GM19240 (cell line): ENCODE measurements around the gene PLPP1.
A peak's percentile ranks its signal among the peaks of the same experiment; 100 is the strongest.

Experiments used
- DNase-seq: peaks from one replicate; pipeline ENCODE4 v3.0.0; 2011; ENCODE audit warnings: low spot score; ENCODE audit not compliant: insufficient read length

The PLPP1 gene

DNA sequence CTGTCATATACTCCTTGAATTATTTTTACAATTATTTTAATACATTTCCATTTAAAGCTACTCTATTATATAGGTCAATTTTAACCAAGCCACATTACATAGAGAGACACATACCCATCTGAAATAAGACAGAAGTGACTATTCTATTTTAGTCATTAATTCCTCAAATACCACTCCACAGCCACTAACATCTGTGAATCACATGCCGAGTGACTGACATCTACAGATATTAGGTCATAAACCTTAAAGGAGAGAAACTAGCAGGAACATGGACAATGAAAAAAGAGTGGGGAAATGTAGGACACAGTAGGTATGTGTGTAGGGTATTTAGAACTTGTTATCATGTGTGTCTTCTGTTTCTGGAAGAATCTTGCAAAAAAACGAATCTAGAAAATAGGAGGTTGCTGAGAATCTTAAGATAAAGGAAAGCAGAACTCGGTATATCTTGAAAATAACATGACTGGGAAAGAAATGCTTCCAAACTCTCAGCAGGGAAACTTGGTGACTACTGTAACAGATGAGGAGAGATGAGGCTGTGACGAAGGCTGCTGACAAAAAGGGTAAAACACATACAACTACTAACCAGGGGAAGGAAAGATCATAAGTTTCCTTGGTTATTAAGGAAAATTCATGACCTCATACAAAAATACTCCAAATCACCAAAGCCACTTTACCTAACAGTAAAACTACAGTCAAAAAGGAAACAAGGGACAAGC, 84.6 kb downstream of the PLPP1 start:
- no peak for DNase-seq

DNA sequence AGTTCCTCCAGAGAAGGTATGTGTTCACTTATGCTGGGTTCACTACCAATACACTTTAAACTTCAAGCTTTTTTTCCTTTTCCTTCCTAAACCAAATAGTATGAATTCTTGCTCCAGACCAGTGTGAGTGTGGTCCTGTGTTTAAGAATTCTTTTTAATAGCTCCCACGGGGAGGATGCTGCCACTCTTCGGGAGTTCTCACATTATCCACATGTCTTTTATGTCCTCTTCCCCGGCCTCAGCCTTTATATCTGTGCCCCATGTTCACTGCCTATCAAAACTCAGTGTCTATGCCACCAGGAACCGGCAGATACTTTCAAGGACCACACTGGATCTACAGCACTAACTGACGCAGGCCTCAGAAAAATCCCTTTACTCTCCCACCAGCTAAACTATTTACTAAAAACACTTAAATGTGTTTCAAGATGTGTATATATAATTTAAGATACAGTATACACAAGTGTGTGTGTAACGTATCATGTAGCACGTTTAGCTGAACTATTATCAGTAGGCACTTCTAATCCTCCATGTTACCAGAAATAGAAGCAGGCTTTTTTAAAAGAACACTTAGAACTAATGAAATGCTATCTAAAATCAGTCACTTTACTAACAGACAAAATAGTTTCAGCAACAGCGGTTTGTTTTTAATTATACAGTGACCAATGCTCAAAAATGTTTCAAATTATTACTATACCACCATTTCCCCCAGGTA, 88.0 kb downstream of the PLPP1 start:
- no peak for DNase-seq

DNA sequence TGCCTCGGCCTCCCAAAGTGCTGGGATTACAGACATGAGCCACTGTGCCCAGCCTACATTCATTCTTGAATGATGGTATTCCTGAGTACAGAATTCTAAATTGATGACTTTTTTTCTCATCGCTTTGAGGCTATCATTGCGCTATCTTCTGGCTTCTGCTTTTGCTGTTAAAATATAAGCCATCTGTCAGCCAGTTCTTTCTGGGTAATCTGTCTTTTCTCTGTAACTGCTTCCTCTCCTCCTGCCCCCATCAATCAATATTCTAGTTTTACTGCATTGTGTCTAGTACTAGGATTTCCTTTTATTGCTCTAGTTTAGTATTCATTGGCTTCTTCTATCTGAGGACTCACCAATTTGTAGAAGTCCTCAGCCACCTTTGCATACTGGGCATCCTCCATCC, 89.0 kb downstream of the PLPP1 start:
- DNase-seq, result no peak

DNA sequence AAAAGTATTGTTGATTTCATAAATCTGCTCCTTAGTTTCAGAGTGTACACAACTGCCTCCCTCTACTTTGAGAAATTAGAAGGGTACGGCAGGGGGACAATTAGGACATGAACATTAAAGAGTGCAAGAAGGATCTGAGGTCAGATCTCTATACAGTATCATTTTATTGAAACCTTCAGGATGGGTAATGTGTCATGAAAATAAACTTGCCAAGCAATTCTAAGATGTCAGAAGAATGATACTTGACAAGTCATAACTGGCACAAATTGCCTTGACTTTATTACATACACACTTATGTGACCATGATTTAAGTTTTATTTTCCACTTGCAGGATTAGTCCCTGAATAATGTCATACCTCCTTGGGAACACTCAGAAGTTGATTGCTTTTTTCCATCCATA, 92.8 kb downstream of the PLPP1 start:
- DNase-seq, result no peak

DNA sequence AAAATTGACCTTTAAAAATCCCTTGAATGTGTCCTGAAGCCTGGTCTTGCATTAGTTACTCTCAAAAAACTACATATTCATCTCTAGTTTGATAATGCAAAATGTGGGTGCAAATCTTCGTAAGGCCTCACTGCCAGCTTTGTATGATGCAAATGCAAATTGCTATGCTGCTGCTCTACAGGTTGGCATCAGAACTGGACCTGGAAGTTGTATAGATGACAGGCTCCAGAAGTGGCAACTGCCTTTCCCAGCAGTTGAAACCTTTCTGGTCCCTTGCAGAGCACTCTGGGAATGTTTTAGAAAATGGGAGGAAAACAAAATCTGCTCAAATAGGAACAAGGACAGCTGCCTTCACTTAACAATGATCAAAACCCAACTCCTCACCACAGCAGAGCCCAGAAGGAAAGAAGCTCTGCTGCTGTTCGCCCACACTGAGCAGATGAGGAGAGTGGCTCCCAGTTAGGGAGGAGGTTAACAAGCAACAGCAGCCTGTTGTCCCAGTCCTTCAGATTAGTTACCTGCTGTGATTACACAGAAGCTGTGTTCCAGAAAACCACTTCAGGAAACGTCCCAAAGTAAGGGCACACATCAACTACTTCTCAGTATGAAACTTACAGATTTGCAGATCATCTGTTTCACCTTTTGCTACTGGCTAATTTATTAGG, 93.5 kb downstream of the PLPP1 start:
- DNase-seq, result no peak

DNA sequence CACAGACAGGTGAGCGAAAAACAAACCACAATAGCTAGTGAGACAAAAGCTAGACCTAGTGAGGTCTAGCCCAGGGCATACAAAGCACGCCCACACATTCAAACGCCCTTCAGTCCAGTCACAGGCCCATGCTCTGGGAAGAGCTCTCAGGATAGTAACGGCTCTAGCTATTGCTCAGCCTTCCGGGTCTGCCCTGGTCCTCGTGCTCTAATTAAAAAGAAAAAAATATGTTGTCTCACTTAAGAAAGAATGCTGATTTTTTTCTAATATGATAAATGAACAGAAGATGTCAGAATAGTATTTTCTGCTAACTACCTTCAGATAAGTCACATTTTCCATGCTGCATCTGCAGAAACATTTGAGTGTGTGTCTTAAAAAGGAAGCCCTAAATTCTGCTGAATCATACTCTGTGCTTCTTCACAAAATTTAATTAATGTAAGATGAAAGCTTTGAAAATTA, 94.5 kb downstream of the PLPP1 start:
- DNase-seq, result no peak

DNA sequence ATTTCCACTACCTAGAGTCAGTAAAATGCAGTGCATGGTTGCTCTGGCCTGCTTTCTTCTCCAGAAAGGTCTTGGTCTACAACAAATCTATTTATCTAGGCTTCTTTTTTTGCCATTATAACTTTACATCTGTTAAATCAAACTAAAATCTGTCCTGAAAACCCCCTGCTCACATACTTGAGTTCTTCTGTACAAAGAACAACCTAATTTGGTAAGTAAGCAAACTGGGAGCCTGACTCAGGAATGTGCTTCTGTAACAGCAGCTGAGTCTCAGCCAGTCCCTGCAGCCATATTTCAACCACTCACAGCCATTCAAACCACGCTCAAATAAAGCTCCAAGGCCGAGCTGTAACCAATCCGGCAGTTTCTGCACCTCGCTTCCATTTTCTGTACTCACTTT, 95.8 kb downstream of the PLPP1 start:
- DNase-seq, result no peak

DNA sequence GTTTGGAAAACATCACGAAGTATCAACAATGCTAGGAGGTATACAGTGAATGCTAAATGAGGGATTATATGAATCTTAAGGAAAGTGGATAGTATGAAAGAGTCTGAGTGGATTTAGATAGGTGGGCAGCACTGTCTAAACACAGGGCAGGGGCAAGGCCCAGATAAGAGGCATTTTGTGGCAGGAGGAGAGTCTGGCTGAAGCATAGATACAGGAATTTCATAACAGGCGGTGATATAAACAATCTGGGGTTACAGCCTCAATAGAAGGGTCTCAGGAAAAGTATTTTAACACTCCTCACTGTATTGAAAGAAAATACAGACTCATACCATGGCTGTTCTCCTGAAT, 96.9 kb downstream of the PLPP1 start:
- DNase-seq, result no peak

DNA sequence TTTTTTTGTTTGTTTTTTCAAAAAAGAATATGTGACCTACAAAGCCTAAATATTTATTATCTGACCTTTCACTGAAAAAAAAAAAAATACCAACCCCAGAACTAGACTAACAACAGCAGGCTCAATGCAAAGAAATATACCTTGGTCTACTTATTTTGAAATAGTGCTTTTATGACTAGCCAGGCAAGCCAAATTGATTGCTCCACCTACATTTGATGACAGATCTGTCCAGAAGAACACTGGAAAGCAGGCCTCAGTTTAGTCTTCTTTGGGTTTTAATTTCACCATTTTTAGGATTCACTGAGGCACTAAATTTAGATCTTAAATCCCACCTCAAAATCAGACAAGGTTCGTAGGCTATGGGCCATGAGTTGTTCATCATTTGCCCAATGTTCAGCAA, 97.3 kb downstream of the PLPP1 start:
- no peak for DNase-seq

DNA sequence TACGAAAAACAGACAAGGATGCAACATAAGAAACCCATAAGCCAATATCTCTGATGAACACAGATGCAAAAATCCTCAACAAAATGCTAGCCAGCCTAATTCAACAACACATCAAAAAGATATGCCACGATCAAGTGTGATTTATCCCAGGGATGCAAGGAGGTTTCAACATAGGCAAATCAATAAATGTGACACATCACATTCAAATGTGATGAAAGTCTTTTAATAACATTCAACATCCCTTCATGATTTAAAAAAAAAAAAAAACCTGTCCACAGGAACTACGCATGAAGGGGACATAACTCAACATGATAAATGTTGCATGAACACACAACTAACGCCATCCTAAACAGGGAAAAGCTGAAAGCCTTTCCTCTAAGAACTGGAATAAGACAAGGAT, 102.2 kb downstream of the PLPP1 start:
- no peak for DNase-seq

DNA sequence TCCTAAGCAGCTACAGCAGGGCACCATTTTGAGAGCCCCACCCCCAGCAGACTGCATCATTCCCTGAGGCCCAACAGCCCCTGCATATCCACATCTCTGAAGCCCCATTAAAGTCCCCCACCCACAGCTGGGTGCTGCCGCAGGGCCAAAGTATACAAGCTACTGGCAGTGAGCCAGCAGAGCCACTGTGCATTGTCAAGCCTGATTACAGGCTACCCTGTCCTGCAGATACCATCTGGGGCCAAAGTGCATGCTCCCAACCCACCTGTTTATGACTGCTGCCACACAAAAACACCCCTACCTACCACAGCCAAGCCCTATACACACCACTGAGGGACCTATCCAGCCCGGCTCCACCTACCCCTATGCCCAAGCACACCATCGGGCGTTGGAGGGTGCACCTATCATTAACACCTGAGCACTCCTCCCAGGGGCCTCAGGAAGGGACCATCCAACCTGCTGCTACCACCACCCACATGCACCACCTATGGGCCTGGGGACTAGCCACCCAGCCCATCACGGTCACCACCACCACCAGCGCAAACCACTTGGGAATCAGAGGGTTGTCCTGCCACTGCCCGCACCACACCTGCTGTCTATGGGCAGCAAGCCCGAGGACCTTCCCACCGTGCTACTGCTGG, 105.0 kb downstream of the PLPP1 start:
- DNase-seq, result no peak

DNA sequence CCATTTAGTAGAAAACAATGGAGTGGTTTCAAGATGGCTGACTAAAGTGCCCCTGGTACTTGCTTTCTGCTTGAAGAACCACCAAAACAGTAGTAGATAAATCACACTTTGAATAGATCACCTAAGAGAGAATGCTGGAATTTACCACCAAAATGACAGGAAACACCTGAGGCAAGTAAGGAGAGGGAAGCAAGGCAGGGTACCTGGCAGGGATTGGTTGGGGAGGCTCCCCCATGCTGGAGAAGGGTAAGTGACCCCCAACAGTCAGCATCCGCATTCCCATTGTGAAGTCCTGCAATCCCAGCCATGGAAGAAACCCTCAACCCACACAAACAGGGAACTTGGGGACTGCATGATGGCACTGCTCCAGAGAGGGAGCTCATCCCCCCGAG, 105.5 kb downstream of the PLPP1 start:
- no peak for DNase-seq

DNA sequence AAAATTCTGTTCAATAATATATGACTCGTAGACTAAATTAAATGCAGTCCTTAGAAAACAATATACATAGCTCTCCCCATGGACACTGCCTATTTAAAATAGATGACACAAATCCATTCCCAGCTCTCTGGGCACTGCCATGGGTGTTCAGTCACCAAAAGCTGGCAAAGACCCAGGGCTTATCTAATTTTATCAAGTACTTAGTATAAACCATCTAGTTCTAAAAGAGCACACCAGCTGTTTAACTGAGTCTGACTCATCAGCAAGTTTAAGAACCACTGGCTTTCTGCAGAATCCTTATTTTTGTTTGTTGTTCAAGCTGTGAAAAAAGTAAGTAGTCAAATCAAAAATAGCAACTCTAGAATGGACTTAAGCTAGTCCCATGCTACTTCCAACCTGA, 107.6 kb downstream of the PLPP1 start:
- no peak for DNase-seq

DNA sequence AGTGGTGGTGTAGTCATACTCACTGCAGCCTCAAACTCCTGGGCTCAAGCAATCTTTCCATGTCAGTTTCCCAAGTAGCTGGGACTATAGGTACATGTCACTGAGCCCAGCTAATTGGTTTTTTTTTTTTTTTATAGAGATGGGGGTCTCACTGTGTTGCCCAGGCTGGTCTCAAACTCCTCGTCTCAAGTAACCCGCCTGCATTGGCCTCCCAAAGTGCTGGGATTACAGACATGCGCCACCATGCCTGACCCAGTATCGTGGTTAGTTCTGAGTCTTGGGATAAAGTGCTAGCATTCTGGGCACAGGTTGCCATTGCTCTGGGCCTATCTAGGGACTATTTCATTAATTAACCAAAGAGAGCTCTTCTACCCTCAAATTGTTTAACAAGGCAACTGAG, 108.3 kb downstream of the PLPP1 start:
- DNase-seq, result no peak

DNA sequence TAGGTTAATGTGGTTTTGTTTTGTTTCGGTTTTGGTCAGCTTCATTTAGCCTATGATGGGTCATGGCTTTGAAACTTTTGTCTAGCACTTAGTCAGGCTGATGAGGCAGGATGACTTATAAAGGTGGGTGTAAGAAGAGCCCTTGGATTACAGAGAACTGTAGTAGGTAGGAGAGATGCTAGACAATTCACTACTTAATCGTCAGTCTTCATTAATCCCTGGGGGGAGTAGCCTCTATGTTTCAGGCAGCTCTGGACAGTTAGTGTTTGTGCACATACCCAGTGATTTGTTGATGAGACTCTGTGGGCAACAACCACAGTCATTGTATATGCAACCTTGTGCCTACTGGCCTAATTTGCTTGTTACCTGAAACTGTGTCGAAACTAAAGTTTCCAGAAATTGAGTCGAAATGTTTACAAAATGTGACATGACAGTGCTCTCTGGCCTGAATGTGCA, 113.7 kb downstream of the PLPP1 start:
- peak; percentile 24 for DNase-seq

DNA sequence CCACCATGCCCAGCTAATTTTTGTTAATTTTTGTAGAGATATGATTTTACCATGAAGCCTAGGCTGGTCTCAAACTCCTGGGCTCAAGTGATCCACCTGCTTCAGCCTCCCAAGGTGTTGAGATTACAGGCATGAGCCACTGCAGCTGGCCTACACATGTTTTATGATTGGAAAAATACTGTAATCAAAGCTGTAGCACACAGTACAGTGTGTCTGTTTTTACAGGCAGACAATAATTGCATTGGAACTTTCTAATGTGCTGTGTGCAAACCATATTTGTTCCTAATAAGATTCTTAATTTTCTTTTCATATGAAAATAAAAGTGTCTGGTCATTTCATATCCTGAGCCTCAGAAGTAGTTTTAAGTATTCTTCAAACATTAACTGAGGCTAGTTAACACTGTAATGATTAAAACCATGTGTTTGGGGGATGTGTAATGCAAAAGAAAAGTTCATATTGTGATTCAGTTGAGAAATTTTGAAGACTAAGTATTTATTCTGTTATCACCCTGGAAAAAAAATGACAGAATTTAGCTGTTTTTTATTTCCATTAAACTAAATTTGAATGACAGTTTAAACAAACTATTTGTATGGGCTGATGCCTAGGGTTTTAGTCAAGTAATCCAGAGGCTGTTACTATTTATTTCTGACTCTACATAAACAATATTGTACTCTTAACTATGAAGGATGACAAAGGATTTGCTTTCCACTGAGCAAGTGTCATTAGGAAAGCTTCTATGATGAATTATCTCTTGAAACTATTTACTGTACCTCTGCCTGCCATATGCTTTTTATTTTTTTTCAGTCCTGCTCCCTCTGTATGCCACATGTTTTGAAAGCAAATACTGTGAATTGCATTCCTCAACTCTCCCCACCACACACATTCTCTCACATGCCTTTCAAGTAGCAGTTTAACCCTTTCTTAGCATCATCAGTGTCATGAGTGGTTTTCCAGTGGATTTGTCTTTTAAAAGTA, 115.5 kb downstream of the PLPP1 start:
- no peak for DNase-seq

DNA sequence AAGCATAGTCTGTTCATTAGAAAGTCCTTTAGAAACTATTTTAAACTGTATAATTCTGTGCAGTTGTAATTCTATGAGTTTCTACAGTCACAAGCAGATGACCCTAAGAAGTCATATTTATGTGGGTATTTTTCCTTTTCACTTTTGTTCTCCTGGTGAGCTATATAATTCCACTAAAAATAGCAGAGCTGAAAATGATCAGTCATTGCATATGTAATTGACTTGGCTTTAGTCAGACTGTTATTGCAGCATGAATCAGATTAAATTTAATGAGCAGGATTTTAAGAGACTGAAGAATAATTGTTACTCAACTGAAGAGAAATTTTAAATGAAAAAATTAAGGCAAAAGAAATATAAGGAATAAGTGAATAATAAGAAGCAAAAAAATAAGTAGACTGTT, 118.5 kb downstream of the PLPP1 start:
- no peak for DNase-seq

DNA sequence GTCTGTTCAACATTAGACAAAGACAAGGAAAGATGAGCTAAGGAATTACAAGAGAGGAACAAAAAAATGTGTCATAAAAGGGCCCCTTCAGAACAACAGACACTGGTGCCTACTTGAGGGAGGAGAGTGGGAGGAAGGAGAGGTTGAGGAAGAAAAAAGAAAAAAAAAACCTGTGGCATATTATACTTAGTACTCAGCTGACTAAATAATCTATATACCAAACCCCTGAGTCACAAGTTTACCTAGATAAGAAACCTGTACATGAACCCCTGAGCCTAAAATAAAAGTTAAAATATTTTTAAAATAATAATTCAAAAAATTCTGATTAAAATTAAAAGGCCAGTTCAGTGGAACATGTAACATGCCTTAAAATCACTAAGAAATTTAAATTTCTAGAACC, 119.7 kb downstream of the PLPP1 start:
- no peak for DNase-seq

DNA sequence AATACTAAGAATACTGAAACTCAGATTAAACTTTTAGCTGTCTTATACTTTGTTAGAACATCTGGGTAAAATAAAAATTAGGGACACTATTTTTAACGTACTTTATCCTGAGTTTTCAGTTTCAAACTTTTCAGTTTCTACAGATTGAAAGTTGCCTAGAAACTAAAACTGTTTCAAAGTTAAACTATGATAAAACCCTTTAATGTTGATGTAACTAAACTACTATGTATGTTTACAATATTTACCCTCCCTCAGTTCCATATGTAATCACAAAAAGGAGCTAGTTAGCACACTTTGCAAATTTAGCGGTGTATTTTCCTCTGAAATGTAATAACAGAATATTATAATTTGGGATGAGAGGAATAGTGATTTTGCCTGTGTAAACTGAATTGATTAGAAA, 121.1 kb downstream of the PLPP1 start:
- no peak for DNase-seq

DNA sequence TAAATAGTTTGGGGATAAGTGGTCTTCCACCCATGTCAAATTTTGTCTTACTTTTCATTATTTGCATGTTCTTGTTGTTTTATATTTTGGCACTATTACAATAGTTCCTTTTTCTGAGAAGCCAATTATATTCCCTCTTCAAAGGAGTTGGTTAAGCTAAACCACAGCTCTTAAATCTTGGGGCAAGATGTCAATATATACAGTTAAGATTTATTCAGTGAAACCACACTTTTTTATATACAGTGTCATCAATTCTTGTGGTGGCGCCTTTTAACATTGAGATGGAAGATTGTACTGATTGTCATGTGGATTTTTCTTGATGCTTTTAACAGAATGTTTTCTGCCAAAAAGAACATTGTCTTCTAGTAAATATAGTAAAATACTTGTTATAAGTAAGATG, 122.9 kb downstream of the PLPP1 start:
- no peak for DNase-seq

DNA sequence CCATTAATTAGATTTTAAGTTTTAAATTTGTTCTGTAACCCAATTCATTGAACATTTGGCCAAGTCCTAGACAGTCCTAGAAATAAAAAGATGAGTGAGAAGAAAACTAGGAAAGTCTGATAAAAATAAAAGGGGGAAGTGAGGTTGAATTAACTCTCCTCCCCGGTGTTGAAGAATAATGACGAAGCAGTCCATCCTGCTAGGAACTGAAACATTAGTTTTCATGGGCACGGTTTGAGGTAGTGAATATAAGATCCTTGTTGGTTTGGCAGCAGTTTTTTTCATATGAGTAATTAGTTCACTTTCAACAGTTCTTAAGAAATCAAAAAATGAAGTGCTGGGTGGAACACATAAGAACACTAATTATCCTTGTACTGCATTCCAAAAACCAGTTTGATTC, 123.9 kb downstream of the PLPP1 start:
- no peak for DNase-seq
